Activated T-cell treated with anti-CD3 and anti-CD28 coated beads for 4 hours (primary cell): Measurements from ENCODE around the gene SHH.
A peak's percentile ranks its signal among the peaks of the same experiment; 100 is the strongest.

Source experiments
- DNase-seq: peaks from one replicate; pipeline ENCODE4 v3.0.0-alpha.2; 2020

Gene SHH

DNA sequence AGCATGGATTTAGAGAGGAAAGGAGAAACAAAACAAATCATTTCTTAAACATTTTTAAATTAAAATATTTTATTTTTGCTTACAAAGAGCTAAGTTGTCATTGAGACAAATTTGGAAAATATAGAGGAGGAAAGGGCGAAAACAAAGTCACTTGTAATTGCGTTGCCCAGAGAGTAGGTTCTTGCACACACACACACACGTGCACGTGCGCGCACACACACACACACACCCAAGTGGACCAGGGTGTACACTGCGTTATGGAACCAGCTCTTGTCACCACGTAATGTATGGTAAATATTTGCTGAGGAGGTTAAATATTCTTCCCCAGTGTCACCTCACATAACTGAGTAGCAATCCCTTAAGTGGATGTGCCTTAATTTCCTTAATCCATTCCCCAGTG is 21.6 kb downstream of the SHH start:
- DNase-seq: no peak

- no peak for DNase-seq
Observed at GRCh38 chr7:155789001-155789725, 23.1 kb downstream of the SHH start.

DNA sequence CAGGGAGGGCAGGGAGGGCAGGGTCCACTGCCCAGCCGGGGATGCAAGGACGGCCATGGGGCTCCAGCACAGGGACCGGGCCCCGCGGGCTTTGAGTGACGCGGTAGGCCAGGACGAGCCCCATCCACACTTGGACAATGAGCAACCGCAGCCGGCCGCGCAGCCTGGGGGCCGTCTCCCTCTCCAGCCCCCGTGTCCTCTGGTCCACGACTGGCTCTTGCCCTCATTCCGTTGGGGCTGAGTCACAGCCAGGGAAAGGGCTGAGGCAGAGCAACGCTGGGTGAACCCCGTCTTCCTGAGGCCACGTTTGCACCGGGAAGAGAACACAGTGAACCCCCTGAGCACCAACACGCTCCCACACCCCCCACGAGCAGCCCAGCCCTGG is 23.7 kb downstream of the SHH start:
- no peak for DNase-seq

GRCh38 chr7:155787171-155787851 is 25.0 kb downstream of the SHH start:
- DNase-seq: no peak

DNA sequence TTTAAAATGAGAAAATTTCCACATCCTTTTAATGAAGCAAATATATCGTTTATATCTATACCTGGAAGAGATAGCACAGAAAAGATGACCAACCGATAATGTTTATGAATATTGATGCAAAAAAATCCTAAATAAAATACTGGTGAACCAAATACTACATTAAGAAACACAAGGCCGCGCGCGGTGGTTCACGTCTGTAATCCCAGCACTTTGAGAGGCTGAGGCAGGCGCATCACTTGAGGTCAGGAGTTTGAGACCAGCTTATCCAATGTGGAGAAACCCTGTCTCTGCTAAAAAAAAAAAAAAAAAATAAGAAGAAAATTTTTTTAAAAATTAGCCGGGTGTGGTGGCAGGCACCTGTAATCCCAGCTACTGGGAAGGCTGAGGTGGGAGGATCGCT is 25.8 kb downstream of the SHH start:
- DNase-seq: no peak

DNA sequence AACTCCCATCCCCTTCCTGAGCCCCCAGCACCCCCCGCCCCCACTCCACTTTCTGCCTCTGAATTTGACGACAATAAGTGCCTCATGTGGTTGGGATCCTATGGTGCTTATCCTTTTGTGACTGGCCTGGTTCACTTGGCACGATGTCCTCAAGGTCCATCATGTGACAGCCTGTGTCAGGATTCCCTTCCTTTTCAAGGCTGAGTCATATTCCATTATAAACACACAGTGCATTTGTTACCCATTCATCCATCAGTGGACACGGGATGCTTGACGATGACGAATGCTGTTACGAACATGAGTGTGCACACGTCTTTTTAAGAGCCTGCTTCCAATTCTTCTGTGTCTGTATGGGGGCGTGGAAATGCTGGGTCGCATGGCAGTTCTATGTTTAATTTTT is 26.7 kb downstream of the SHH start:
- no peak for DNase-seq

DNA sequence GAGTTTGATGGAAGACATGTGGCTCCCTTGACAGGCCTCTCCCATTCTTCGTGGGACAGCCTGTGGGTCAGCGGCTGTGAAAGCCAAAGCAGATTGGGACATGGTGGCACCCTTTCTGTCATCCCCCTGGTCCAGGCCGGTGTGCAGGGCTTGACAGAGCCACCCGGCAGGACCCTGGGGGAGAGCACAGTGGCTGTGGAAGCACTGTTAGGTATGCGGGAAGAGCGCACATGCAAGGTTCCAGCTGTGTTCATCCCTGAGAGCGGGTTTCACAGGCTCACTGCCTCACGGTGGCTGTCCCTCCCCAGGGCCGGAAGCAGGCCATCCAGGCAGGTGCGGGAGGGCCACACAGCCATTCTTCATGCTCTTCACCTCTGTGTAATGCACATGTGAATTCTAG is 29.8 kb downstream of the SHH start:
- DNase-seq: no peak

DNA sequence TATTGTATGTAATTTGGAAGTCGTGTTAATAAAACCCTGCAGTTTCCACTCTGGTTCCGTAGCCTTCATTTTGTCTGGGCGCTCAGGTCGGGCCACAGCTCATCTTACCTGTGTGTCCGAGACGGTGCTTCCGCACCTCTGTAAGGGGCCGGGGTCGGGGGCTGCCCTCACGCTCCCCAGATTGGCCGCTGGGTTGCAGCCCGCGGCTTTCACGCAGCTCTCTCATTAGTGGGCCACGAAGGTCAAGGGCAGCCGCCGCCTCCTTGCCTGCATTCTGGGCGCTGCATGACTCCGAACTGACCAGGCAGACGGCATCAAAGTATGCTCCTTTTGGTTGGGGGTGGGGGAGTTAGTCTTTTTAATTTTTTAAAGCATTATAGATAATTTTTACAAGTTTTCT is 30.8 kb downstream of the SHH start:
- no peak for DNase-seq

DNA sequence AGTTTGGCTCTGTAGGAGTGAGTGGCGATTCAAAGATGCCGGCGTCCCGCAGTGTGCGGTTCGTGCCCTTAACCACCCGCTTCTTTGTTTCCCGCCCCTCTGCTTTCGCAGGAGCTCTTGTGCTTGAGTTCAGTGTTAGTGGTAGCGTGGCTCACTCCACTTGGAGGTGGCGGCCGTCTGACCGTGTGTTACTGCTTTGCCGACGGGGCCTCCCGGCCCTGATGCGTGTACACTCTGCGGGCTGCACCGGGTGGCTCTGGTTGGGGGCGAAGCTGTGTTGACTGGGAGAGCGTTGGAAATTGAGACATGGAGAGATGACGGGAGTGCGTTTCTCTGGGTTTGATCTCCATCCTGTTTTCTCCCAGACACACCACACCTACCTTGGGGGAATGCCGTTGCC is 31.4 kb downstream of the SHH start:
- no peak for DNase-seq

- no peak for DNase-seq
Observed at GRCh38 chr7:155778349-155778748, 33.9 kb downstream of the SHH start.

- no peak for DNase-seq
Observed at GRCh38 chr7:155776606-155777005, 35.7 kb downstream of the SHH start.

DNA sequence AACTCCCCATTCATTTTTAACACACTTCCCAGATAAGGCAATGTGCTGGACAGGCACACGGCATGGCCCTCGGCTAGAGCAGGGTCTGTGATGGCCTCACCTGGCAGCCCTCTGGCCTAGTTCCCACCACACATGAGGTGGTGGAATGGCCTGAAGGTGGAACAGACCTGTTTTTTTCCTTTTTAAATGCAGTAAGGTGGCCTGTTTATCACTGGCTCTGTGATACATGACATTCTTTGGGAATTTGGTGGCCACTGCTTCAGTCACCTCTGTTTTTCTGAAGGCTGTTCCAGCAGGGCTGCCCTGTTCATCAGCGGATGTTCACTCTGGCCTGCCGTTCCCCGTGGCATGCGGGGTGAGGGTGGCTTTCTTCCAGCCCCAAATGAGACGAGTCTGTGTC is 36.6 kb downstream of the SHH start:
- DNase-seq: no peak

GRCh38 chr7:155774947-155775346 is 37.3 kb downstream of the SHH start:
- no peak for DNase-seq

DNA sequence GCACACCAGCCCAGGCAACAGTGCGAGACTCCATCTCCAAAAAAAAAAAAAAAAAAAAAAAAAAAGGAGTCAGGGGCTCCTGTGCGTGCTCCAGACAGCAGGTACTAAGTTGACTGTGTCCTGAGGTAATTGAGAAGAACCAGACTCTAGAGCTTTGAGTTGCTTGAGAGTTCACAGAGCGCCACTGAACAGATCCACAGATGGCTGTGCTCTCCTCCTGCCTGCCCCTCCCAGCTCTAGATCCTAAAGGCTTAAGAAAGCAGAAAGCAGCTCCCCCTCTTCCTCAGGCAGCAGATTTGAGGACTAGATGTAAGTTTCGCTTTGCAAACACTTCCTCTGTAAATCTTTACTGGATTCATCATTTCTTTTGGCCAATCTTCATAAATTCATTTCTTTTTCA is 38.7 kb downstream of the SHH start:
- DNase-seq: no peak

DNA sequence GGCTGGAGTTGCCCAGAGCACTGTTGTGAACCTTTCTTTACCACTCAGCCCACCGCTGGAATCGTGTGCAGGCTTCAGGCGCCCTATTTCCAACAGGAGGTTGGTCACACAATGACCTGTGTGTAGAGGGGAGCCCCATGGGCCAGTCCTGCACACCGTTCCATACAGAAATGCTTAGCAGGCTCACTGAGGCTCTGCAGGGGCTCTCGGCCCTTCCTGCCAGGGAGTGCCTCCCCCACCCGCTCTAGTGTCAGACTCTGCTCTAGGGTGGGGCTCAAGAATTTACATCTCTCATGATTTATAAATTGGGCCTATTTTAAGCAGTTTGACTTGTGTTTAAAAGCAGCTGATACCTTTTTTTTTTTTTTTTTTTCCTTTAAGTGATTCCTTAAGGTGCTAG is 42.0 kb downstream of the SHH start:
- no peak for DNase-seq

- DNase-seq: no peak
Observed at GRCh38 chr7:155769701-155770100, 42.6 kb downstream of the SHH start.

DNA sequence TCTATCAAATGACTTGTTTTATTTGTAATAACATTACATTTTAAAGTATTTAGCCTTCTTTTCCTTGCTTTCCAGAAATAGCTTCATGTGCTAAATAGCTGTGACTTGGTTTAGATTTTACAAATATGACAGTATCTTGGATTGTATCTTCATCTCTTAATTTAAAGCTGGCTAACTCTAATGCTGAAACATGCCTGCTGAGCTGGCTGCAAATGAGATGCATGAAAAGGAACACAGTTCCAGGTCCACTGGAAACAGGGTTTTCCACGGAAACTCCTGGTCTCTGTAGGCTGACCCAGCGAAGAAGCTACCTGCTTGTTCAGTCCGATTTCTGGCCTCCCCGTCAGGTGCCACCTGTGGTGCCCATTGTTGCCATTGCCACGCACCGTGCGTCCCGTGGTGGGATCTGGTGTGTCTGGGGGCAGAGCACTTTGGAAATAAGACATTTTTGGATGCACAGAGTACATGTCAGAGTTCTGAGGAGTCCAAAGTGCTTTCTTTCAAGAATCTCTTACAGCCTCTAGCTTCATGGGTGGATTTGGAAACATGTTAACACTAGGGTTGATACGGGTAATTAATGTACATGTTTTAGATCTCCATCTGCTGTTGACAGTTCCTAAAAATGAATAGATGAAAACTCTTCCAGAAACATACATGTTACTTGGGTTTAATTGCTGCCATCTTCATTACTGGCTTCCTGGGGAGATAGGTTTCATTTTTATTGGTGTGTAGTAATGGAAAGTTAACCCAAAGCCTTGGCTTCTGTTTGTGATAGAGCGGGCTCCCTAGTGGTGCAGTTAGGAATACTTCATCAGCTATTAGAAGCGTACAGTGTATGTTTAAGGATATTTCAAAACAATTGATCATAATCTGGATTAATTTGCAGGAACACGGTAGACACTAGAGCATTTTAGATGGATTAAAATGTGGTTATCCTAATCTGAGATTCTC is 45.0 kb downstream of the SHH start:
- no peak for DNase-seq

DNA sequence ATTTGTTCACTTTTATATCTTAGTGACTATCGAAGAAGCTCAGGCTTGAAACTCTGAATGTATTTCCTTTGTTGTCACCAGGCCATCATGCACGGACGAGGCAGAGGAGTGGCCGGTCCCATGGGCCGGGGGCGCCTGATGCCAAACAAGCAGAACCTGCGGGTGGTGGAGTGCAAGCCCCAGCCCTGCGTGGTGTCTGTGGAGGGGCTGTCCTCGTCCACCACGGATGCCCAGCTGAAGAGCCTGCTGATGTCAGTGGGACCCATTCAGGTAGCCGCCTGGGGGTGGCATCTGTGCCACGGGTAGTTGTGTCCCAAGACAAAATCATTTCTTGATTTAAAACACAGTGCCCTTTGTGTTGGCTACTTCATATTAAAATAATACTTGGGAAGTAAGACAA is 45.9 kb downstream of the SHH start:
- DNase-seq: no peak

- DNase-seq: no peak
Observed at GRCh38 chr7:155765458-155765857, 46.8 kb downstream of the SHH start.

DNA sequence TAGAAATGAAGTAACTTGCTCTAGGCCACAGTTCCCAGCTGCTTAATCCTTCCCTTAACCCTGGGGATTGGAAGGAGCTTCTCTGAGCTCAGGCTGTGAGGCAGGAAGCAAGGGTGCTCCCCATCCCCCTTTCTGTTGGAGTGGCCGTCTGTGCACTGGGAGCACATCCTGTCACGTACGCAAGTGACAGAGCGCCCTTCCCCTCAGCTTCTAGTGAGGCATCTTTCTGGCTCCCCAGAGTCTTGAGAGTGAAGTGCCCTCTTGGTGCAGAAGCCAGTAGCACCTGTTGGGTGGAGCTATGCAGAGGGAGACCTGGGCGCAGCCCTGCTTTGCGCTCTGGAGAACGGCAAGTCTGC is 47.8 kb downstream of the SHH start:
- DNase-seq: no peak

DNA sequence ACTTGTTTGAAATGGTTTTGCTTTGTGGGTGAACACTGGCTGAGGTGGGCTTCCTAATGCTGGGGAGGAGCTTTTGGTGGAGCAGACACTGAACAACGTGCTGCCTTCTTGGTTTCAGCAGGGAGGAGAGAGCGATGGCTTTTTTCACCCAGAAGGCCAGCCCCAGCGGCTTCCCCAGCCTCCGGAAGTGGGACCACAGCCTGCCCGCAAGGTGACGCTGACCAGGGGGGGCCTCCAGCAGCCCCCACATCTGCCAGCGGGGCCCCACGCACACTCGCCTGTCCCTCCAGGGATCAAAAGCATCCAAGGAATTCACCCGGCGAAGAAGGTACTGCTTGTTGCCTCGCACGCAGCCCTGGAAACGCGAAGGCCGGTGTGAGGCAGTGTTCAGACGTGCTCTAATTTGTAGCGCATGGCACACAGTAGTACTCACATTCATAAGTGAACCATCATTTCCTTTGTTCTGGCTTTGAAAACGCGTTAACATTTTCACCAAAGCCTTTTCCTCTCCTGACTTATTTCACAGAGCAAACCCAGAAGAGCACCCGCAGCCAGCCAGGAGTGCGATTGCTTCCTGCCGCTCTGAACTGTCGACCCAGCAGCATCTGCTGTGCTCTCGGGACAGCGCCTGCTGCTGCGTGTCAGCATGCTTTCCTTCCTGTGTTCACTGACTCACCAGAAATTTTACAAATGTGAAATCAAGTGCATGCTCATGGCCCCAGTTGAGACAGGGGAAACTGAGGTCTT is 48.4 kb downstream of the SHH start:
- peak; percentile 23 for DNase-seq

DNA sequence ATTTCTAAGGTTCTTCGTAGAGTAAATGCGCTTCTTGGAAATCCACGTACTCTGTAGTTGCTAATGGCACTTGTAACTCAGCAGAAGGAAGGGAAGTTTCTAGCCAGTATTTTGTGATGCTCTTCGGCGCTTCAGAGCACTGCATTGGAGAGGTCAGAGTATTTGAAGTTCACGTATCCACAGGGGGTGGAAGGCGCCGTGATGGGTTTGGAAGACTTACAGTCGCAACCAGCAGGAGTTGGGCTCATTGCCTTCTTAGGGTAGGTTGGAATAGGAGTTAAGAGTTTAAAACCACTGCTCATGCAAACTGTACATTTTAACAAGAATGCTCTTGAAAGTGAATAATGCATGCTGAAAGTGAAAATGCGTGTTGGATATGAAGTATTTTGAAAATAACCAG is 49.1 kb downstream of the SHH start:
- DNase-seq: no peak

- DNase-seq: no peak
Observed at GRCh38 chr7:155762655-155763054, 49.6 kb downstream of the SHH start.
